Trophoblast cell (in vitro differentiated cells and primary cell): ENCODE data around the gene RNASE7.

Source experiments
- DNase-seq, 2 donors: peaks; one replicate each; pipeline ENCODE4 v3.0.0-alpha.2; 2016
- H2AFZ ChIP-seq: 2 replicates; pipeline ENCODE4 v1.6.1; 2013; ENCODE audit warnings: low read length, moderate library complexity, mild to moderate bottlenecking; ENCODE audit not compliant: insufficient read depth, poor library complexity
- H2AK5ac ChIP-seq: 2 replicates; pipeline ENCODE4 v1.6.1; 2013; ENCODE audit warnings: mild to moderate bottlenecking, low read length
- H2BK120ac ChIP-seq: 2 replicates; pipeline ENCODE4 v1.6.1; 2013; ENCODE audit warnings: low read length, mild to moderate bottlenecking, moderate library complexity; ENCODE audit not compliant: insufficient read depth, poor library complexity
- H2BK12ac ChIP-seq: 2 replicates; pipeline ENCODE4 v1.6.1; 2013; ENCODE audit warnings: mild to moderate bottlenecking, low read length, moderate library complexity
- H2BK5ac ChIP-seq: 2 replicates; pipeline ENCODE4 v1.6.1; 2013; ENCODE audit warnings: low read length, low read depth, moderate library complexity, mild to moderate bottlenecking; ENCODE audit not compliant: poor library complexity
- H3K14ac ChIP-seq: 2 replicates; pipeline ENCODE4 v1.6.1; 2013; ENCODE audit warnings: mild to moderate bottlenecking, low read length
- H3K18ac ChIP-seq: 2 replicates; pipeline ENCODE4 v1.6.1; 2013; ENCODE audit warnings: mild to moderate bottlenecking, low read length
- H3K23ac ChIP-seq: 2 replicates; pipeline ENCODE4 v1.6.1; 2013; ENCODE audit warnings: low read length
- H3K27ac ChIP-seq: 2 replicates; pipeline ENCODE4 v1.5.1; 2013; ENCODE audit warnings: low read depth, mild to moderate bottlenecking, inconsistent platforms, low read length, moderate library complexity
- H3K27me3 ChIP-seq: 2 replicates; pipeline ENCODE4 v1.6.1; 2013; ENCODE audit warnings: inconsistent platforms, mild to moderate bottlenecking, low read length, moderate library complexity; ENCODE audit not compliant: insufficient read depth
- H3K36me3 ChIP-seq, 2 experiments: 1 replicate in 1 of 2; 2 replicates in 1 of 2; pipeline ENCODE4 v1.6.1; 2013; ENCODE audit warnings: low read length in 2 of 2, mild to moderate bottlenecking in 2 of 2, moderate library complexity in 1 of 2; ENCODE audit not compliant: insufficient read depth in 2 of 2, control insufficient read depth in 1 of 2
- H3K4ac ChIP-seq: 2 replicates; pipeline ENCODE4 v1.6.1; 2013; ENCODE audit warnings: low read depth, mild to moderate bottlenecking, low read length, moderate library complexity
- H3K4me1 ChIP-seq, 2 experiments: 1 replicate in 1 of 2; 2 replicates in 1 of 2; pipeline ENCODE4 v1.6.1; 2013; ENCODE audit warnings: low read length in 2 of 2, mild to moderate bottlenecking in 2 of 2, moderate library complexity in 1 of 2; ENCODE audit not compliant: insufficient read depth in 2 of 2, control insufficient read depth in 1 of 2
- H3K4me2 ChIP-seq: 2 replicates; pipeline ENCODE4 v1.6.1; 2013; ENCODE audit warnings: inconsistent platforms, mild to moderate bottlenecking, low read length, moderate library complexity
- H3K4me3 ChIP-seq: 2 replicates; pipeline ENCODE4 v1.5.1; 2013; ENCODE audit warnings: mild to moderate bottlenecking, low read depth, low read length, inconsistent platforms
- H3K79me1 ChIP-seq: one replicate; pipeline ENCODE4 v1.6.1; 2013; ENCODE audit warnings: low read length
- H3K79me2 ChIP-seq: 2 replicates; pipeline ENCODE4 v1.6.1; 2013; ENCODE audit warnings: low read length, mild to moderate bottlenecking; ENCODE audit not compliant: control insufficient read depth, insufficient read depth, poor library complexity
- H3K9ac ChIP-seq: 2 replicates; pipeline ENCODE4 v1.6.1; 2013; ENCODE audit warnings: mild to moderate bottlenecking, low read length
- H3K9me3 ChIP-seq: 2 replicates; pipeline ENCODE4 v1.6.1; 2013; ENCODE audit warnings: low read depth, mild to moderate bottlenecking, control low read depth, inconsistent platforms, low read length; ENCODE audit not compliant: insufficient read depth
- H4K12ac ChIP-seq: 2 replicates; pipeline ENCODE4 v1.6.1; 2013; ENCODE audit warnings: low read depth, mild to moderate bottlenecking, low read length, moderate library complexity
- H4K8ac ChIP-seq: 2 replicates; pipeline ENCODE4 v1.6.1; 2013; ENCODE audit warnings: low read depth, mild to moderate bottlenecking, low read length, moderate library complexity
- H4K91ac ChIP-seq: one replicate; pipeline ENCODE4 v1.6.1; 2013; ENCODE audit warnings: low read depth, mild to moderate bottlenecking, low read length, moderate library complexity
- WGBS: extraction: QIAGEN DNeasy Blood & Tissue Kit; methylation state at CpG from one replicate; pipeline ENCODE4 v1.1.7; 2013; ENCODE audit warnings: missing lambda C conversion rate; ENCODE audit not compliant: insufficient read length, insufficient coverage; ENCODE audit errors: extremely low coverage; 5-methylcytosine and 5-hydroxymethylcytosine counted together

Gene RNASE7

DNA sequence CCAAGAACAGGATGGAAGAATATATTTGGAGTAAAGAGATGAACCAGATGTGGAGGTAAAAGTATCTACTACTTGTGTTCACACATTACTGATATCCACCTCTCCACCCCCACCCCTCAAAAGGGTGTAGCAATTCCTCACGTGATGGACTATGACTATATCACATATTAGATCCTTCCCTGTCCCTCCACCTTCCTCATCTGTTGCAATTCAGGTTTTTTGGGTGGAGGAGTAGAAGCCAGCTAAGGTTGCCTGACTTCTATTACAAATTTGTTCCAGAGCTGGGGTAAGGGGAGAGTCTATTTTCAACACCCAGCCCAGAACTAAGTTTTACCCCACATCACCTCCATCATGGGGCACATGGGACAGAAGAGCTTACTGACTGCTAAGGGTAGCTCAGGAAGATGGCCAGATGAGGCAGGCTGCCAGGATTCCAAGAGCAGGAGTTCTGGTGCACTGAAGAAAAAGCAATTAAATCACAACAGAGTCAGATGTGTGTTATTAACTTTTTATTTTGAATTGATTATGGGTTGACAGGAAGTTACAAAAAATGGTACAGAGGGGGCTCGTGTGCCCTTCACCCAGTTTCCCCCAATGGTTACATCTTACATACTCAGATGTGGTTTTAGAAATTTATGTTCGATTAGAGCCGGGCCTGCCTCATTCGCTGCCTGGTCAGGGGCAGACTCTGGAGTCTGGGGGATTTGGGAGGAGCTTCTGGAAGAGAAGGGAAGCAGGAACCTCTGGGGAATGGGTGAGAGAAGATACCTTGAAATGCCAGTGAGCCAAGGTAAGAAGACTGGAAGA is 9.6 kb upstream of the RNASE7 start:
- Histone ChIP-seq H3K9me3 (peaks cover 2% of the 10 kb centered on the region), H2BK120ac (no peak overlapping the region), H4K12ac (no peak overlapping the region), H3K4me1 (no peaks in the 10 kb centered on the region), H2AFZ (no peak overlapping the region), H3K4me2 (no peak overlapping the region), H3K79me1 (no peaks in the 10 kb centered on the region), H3K9ac (no peak overlapping the region), H3K4ac (no peak overlapping the region), H2BK12ac (no peak overlapping the region), H3K79me2 (no peaks in the 10 kb centered on the region), H3K14ac (no peak overlapping the region), H3K23ac (no peak overlapping the region), H2BK5ac (no peak overlapping the region), H3K18ac (no peak overlapping the region), H4K91ac (no peak overlapping the region), H3K4me3 (no peak overlapping the region), H2AK5ac (no peak overlapping the region), H3K36me3 (no peaks in the 10 kb centered on the region), H3K27me3 (no peaks in the 10 kb centered on the region), H4K8ac (no peak overlapping the region), H3K27ac (no peak overlapping the region)
- DNase-seq = no peak
- WGBS = no CpG with 5 or more reads among the region's 5 CpGs

GRCh38 chr14:21033133-21033698 is 8.9 kb upstream of the RNASE7 start:
- H3K79me2 ChIP-seq = no peaks in the 10 kb centered on the region
- no peaks in the 10 kb centered on the region for H3K79me1 ChIP-seq
- H2AFZ ChIP-seq = no peak overlapping the region
- no peak overlapping the region for H3K18ac ChIP-seq
- no peaks in the 10 kb centered on the region for H3K36me3 ChIP-seq
- no peak overlapping the region for H3K27ac ChIP-seq
- H3K27me3 ChIP-seq = no peaks in the 10 kb centered on the region
- no CpG with 5 or more reads among the region's 4 CpGs for WGBS
- H4K12ac ChIP-seq = no peak overlapping the region
- H3K9ac ChIP-seq = no peak overlapping the region
- no peak overlapping the region for H4K8ac ChIP-seq
- H3K4me3 ChIP-seq = peak overlapping the region; percentile 45
- H3K23ac ChIP-seq = no peak overlapping the region
- H3K14ac ChIP-seq = no peak overlapping the region
- no peak overlapping the region for H3K4ac ChIP-seq
- no peak overlapping the region for H2BK120ac ChIP-seq
- H3K4me2 ChIP-seq = no peak overlapping the region
- peaks cover 2% of the 10 kb centered on the region for H3K9me3 ChIP-seq
- no peaks in the 10 kb centered on the region for H3K4me1 ChIP-seq
- no peak overlapping the region for H2BK5ac ChIP-seq
- H2BK12ac ChIP-seq = no peak overlapping the region
- no peak overlapping the region for H2AK5ac ChIP-seq
- DNase-seq = no peak
- H4K91ac ChIP-seq = no peak overlapping the region

GRCh38 chr14:21034707-21035106 is 7.5 kb upstream of the RNASE7 start, which contains the start of gene RNASE13:
Gene RNASE13 (minus strand): TSS chr14:21034807. CDS start chr14:21034288, 519 bp downstream.
- H4K12ac ChIP-seq = no peak within 1 kb of the TSS
- H3K14ac ChIP-seq = no peak within 1 kb of the TSS
- no peak within 1 kb of the TSS for H2BK12ac ChIP-seq
- no peak within 1 kb of the TSS for H4K91ac ChIP-seq
- H3K9me3 ChIP-seq = peaks cover 2% of the 10 kb centered on the region
- H3K27ac ChIP-seq = no peak within 1 kb of the TSS
- H2AK5ac ChIP-seq = no peak within 1 kb of the TSS
- H3K18ac ChIP-seq = no peak within 1 kb of the TSS
- no peak within 1 kb of the TSS for H3K4me3 ChIP-seq
- no peak within 1 kb of the TSS for H3K23ac ChIP-seq
- no peak within 1 kb of the TSS for H4K8ac ChIP-seq
- DNase-seq = no peak
- no peaks in the 10 kb centered on the region for H3K36me3 ChIP-seq
- H3K4me1 ChIP-seq = peaks cover 0 to 2% of the 10 kb centered on the region in 2 experiments
- no peak within 1 kb of the TSS for H3K4me2 ChIP-seq
- H2BK5ac ChIP-seq = no peak within 1 kb of the TSS
- H2BK120ac ChIP-seq = no peak within 1 kb of the TSS
- WGBS = no CpG with 5 or more reads among the region's 5 CpGs
- no peak within 1 kb of the TSS for H2AFZ ChIP-seq
- H3K27me3 ChIP-seq = no peaks in the 10 kb centered on the region
- H3K79me1 ChIP-seq = no peaks in the 10 kb centered on the region
- no peak within 1 kb of the TSS for H3K9ac ChIP-seq
- H3K79me2 ChIP-seq = no peaks in the 10 kb centered on the region
- H3K4ac ChIP-seq = no peak within 1 kb of the TSS

GRCh38 chr14:21036751-21037150 is 5.4 kb upstream of the RNASE7 start:
- Histone ChIP-seq H4K12ac (no peak overlapping the region), H3K23ac (no peak overlapping the region), H3K18ac (no peak overlapping the region), H3K27ac (no peak overlapping the region), H2AK5ac (no peak overlapping the region), H2BK12ac (no peak overlapping the region), H2BK5ac (no peak overlapping the region), H3K4ac (no peak overlapping the region), H3K79me2 (no peaks in the 10 kb centered on the region), H4K8ac (no peak overlapping the region), H2BK120ac (no peak overlapping the region), H3K14ac (no peak overlapping the region), H3K4me2 (no peak overlapping the region), H2AFZ (no peak overlapping the region), H3K79me1 (no peaks in the 10 kb centered on the region), H3K4me3 (peak overlapping the region; percentile 23), H3K4me1 (peaks cover 4 to 6% of the 10 kb centered on the region in 2 experiments), H3K27me3 (no peaks in the 10 kb centered on the region), H3K36me3 (no peaks in the 10 kb centered on the region), H3K9ac (no peak overlapping the region), H4K91ac (no peak overlapping the region), H3K9me3 (peaks cover under 1% of the 10 kb centered on the region)
- no peak for DNase-seq
- no CpG with 5 or more reads among the region's 7 CpGs for WGBS
